Measurements from ENCODE around the gene SLC66A2.

The SLC66A2 gene

DNA sequence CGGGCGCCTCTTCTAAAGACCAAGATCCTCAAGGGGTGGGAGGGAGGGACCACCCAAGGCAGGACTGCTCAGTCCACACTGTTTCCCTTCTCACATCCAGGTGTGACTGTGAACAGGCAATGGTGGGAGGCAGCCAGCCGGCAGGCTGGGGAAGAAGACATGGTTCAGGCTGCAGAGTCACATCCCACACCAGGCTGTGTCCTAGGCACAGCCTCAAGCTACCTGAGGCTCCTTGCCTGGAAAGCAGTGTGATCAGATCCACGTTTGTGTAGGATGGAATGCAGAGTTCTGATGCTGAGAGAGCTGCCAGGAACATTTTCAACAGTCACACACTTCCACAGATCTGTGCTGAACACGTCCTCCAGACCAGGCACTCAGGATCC is 16.4 kb downstream of the SLC66A2 start:
- TF ChIP-seq, protein P1, sequence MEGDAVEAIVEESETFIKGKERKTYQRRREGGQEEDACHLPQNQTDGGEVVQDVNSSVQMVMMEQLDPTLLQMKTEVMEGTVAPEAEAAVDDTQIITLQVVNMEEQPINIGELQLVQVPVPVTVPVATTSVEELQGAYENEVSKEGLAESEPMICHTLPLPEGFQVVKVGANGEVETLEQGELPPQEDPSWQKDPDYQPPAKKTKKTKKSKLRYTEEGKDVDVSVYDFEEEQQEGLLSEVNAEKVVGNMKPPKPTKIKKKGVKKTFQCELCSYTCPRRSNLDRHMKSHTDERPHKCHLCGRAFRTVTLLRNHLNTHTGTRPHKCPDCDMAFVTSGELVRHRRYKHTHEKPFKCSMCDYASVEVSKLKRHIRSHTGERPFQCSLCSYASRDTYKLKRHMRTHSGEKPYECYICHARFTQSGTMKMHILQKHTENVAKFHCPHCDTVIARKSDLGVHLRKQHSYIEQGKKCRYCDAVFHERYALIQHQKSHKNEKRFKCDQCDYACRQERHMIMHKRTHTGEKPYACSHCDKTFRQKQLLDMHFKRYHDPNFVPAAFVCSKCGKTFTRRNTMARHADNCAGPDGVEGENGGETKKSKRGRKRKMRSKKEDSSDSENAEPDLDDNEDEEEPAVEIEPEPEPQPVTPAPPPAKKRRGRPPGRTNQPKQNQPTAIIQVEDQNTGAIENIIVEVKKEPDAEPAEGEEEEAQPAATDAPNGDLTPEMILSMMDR (IDR thresholded peaks at IDR 0.05; ENCODE audit: low read length), result no peak
- no peak for TF ChIP-seq EZH2 (IDR thresholded peaks at IDR 0.05; ENCODE audit: borderline replicate concordance, low read length)
- Histone ChIP-seq H3K9me3 (ENCODE audit: low read length) (peaks cover 13% of the 10 kb centered on the region), H3F3A (ENCODE audit: insufficient read depth, low read length) (no peaks in the 10 kb centered on the region), H3K4me2 (ENCODE audit: low read length) (no peak overlapping the region), H3K4me3 (ENCODE audit: low read depth, low read length, poor library complexity, severe bottlenecking) (no peak overlapping the region), H3K9ac (ENCODE audit: low read length) (no peak overlapping the region), H3K4me1 (ENCODE audit: insufficient read depth, low read length, severe bottlenecking) (peaks cover 4% of the 10 kb centered on the region), H3K36me3 (ENCODE audit: insufficient read depth, low read length) (peaks cover 62% of the 10 kb centered on the region), H3K27ac (ENCODE audit: low read depth, low read length, poor library complexity, severe bottlenecking) (no peak overlapping the region), H2AFZ (ENCODE audit: low read length) (no peak overlapping the region), H3K9me2 (ENCODE audit: low read depth, low read length) (no peaks in the 10 kb centered on the region), H3K27me3 (ENCODE audit: insufficient read depth, low read length) (no peaks in the 10 kb centered on the region), H4K20me1 (ENCODE audit: insufficient read depth, low read length) (no peaks in the 10 kb centered on the region), H3K79me2 (ENCODE audit: insufficient read depth, low read length) (no peaks in the 10 kb centered on the region)

DNA sequence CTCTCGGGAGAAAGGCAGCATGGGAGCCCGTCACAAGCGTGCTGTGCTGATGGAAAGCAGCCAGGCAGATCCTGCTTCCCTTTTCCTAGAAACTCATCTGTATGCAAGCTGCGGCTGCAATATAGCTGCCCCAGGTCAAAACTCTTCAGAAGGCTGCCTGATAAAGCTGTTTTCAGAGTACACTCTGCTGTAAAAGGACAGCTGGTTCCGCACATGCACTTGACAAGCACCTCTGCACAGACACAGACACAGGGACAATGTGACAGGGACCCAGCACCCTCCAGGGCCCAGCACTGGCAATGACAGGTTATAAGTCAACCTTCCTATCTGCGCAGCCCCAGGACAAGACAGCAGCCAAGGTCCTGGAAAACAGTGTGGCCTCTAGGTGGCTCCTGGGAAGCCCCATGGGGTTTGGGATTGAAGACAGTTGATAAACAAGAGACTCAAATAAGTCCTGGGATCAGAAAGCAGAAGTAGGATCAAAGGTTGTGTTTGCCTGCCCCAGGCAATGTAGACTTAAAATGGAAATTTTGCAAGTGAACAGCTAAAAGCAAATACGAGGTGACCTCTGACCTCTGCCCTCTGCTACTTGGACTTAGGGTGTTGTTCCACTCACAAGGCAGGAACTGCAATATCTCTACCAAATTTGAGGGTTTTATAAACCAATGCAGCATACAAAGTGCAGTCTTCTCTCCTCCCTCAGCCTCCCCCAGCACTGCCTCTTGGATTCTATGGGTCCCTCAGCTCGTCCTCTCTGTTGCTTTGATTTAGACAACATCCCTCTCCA is 16.9 kb downstream of the SLC66A2 start:
- Histone ChIP-seq H3K27ac (ENCODE audit: low read depth, low read length, poor library complexity, severe bottlenecking) (no peak overlapping the region), H3K9me2 (ENCODE audit: low read depth, low read length) (no peaks in the 10 kb centered on the region), H3K79me2 (ENCODE audit: insufficient read depth, low read length) (no peaks in the 10 kb centered on the region), H3K4me1 (ENCODE audit: insufficient read depth, low read length, severe bottlenecking) (peaks cover 4% of the 10 kb centered on the region), H2AFZ (ENCODE audit: low read length) (no peak overlapping the region), H3K9me3 (ENCODE audit: low read length) (peaks cover 18% of the 10 kb centered on the region), H4K20me1 (ENCODE audit: insufficient read depth, low read length) (no peaks in the 10 kb centered on the region), H3K36me3 (ENCODE audit: insufficient read depth, low read length) (peaks cover 62% of the 10 kb centered on the region), H3K27me3 (ENCODE audit: insufficient read depth, low read length) (no peaks in the 10 kb centered on the region), H3F3A (ENCODE audit: insufficient read depth, low read length) (no peaks in the 10 kb centered on the region), H3K4me2 (ENCODE audit: low read length) (no peak overlapping the region), H3K4me3 (ENCODE audit: low read depth, low read length, poor library complexity, severe bottlenecking) (no peak overlapping the region), H3K9ac (ENCODE audit: low read length) (no peak overlapping the region)
- TF ChIP-seq EZH2 (IDR thresholded peaks at IDR 0.05; ENCODE audit: borderline replicate concordance, low read length), result no peak
- TF ChIP-seq, protein P1 (IDR thresholded peaks at IDR 0.05; ENCODE audit: low read length), result no peak

DNA sequence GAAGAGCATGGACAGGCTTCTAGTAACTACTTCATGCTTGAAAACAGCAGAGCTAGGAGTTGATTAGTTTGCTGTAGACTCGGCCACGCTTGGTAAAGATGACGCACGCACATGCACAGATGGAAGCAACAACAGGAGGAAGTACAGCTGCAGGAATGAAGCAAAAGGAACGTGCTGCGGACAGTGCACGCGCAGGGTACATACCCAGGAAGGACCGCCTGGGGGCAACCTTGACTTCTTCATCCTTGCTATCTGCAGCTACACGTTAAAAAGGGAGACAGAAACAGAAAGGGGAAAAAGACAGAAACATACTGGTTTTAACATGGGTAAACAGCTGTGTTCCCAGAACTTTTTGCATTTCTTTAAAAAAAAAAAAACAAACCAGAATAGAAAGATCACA is 17.7 kb downstream of the SLC66A2 start:
- no peaks in the 10 kb centered on the region for H3K27me3 ChIP-seq (ENCODE audit: insufficient read depth, low read length)
- TF ChIP-seq, protein P1 (IDR thresholded peaks at IDR 0.05; ENCODE audit: low read length), result peak; percentile 42; the same call in 1 of the 2 replicates
- no peak for TF ChIP-seq EZH2 (IDR thresholded peaks at IDR 0.05; ENCODE audit: borderline replicate concordance, low read length)
- no peak overlapping the region for H3K4me3 ChIP-seq (ENCODE audit: low read depth, low read length, poor library complexity, severe bottlenecking)
- no peaks in the 10 kb centered on the region for H3K79me2 ChIP-seq (ENCODE audit: insufficient read depth, low read length)
- no peak overlapping the region for H3K27ac ChIP-seq (ENCODE audit: low read depth, low read length, poor library complexity, severe bottlenecking)
- peaks cover 63% of the 10 kb centered on the region for H3K36me3 ChIP-seq (ENCODE audit: insufficient read depth, low read length)
- no peak overlapping the region for H2AFZ ChIP-seq (ENCODE audit: low read length)
- peaks cover 21% of the 10 kb centered on the region for H3K9me3 ChIP-seq (ENCODE audit: low read length)
- peaks cover 4% of the 10 kb centered on the region for H3K4me1 ChIP-seq (ENCODE audit: insufficient read depth, low read length, severe bottlenecking)
- H3K9me2 ChIP-seq (ENCODE audit: low read depth, low read length), result no peaks in the 10 kb centered on the region
- no peaks in the 10 kb centered on the region for H3F3A ChIP-seq (ENCODE audit: insufficient read depth, low read length)
- no peak overlapping the region for H3K4me2 ChIP-seq (ENCODE audit: low read length)
- H4K20me1 ChIP-seq (ENCODE audit: insufficient read depth, low read length), result no peaks in the 10 kb centered on the region
- no peak overlapping the region for H3K9ac ChIP-seq (ENCODE audit: low read length)
